T-cell (primary cell): Measurements from ENCODE around the gene MYPOP. TPM values are rescaled to one million over a fixed set of nuclear protein-coding genes. Genes with fewer than 3 reads are reported as not detected.

Experiments used
- ATAC-seq, 4 experiments: fragments of 200-7000 bp in 3 of 4; fragments of 150-1000 bp in 1 of 4; cut with Tn5 transposase; replicated peaks in 1 of 4; 1 replicate in 3 of 4; 2 replicates in 1 of 4; pipeline ENCODE4 v1.10.0; 2021; ENCODE audit warnings: moderate library complexity in 3 of 4, mild to moderate bottlenecking in 2 of 4, moderate number of reproducible peaks in 1 of 4
- CTCF ChIA-PET, 2 donors: fragments of 300-600 bp; sonication (Branson Sonifier 250); formaldehyde crosslinking; loops; one replicate each; lab custom pipeline; 2022; ENCODE audit warnings: antibody characterized with exemption in 2 of 2; lab: Charles Lee
- POLR2A ChIA-PET, 2 donors: fragments of 300-600 bp; sonication (Branson Sonifier 250); formaldehyde crosslinking; loops; one replicate each; lab custom pipeline; 2022; ENCODE audit warnings: antibody characterized with exemption in 2 of 2; lab: Charles Lee
- DNase-seq, 35 experiments: peaks; one replicate each; pipeline versions ENCODE4 v3.0.0 to v3.0.0-alpha.2; 2013 to 2023
- H3K27ac ChIP-seq: one replicate; pipeline ENCODE4 v1.5.1; 2013; ENCODE audit warnings: low read length
- H3K27me3 ChIP-seq, 2 experiments: replicated peaks in 1 of 2; 1 replicate in 1 of 2; 2 replicates in 1 of 2; pipeline versions ENCODE4 v1.6.1 to v1.7.0; 2013; ENCODE audit warnings: low read length in 1 of 2, mixed read lengths in 1 of 2; ENCODE audit not compliant: control insufficient read depth in 2 of 2, insufficient read depth in 2 of 2; ENCODE audit errors: extremely low read depth in 1 of 2
- H3K36me3 ChIP-seq, 2 donors: 1 replicate in 1 of 2; 2 replicates in 1 of 2; pipeline versions ENCODE4 v1.6.1 to v1.7.0; 2013; ENCODE audit warnings: low read length in 1 of 2; ENCODE audit not compliant: control insufficient read depth in 2 of 2, insufficient read depth in 1 of 2; ENCODE audit errors: extremely low read depth in 1 of 2
- H3K4me1 ChIP-seq, 2 experiments: 1 replicate in 1 of 2; 2 replicates in 1 of 2; pipeline versions ENCODE4 v1.6.1 to v1.7.0; 2013; ENCODE audit warnings: low read length in 2 of 2, mixed read lengths in 1 of 2; ENCODE audit not compliant: insufficient read depth in 2 of 2, control insufficient read depth in 1 of 2; ENCODE audit errors: extremely low read depth in 1 of 2
- H3K4me3 ChIP-seq, 2 donors: 1 replicate in 1 of 2; 2 replicates in 1 of 2; pipeline versions ENCODE4 v1.5.1 to v1.7.0; 2013; ENCODE audit warnings: mild to moderate bottlenecking in 2 of 2, low read length in 1 of 2, moderate library complexity in 1 of 2; ENCODE audit not compliant: control insufficient read depth in 1 of 2; ENCODE audit errors: extremely low read depth in 1 of 2
- H3K9me3 ChIP-seq: 2 replicates; pipeline ENCODE4 v1.7.0; 2013
- H3K27ac Mint-ChIP-seq, 2 donors: one replicate each; pipeline ENCODE4 v1.8.0; 2020 to 2021; ENCODE audit warnings: mild to moderate bottlenecking in 2 of 2, mixed read lengths in 2 of 2
- H3K27me3 Mint-ChIP-seq, 2 donors: one replicate each; pipeline ENCODE4 v1.8.0; 2021 to 2022; ENCODE audit warnings: mixed read lengths in 2 of 2
- H3K36me3 Mint-ChIP-seq: one replicate; pipeline ENCODE4 v1.8.0; 2021; ENCODE audit warnings: mixed read lengths
- H3K4me1 Mint-ChIP-seq, 3 donors: one replicate each; pipeline ENCODE4 v1.8.0; 2020 to 2022; ENCODE audit warnings: mixed read lengths in 3 of 3, mild to moderate bottlenecking in 1 of 3
- H3K4me3 Mint-ChIP-seq, 3 donors: one replicate each; pipeline ENCODE4 v1.8.0; 2020 to 2022; ENCODE audit warnings: mild to moderate bottlenecking in 3 of 3, mixed read lengths in 3 of 3, moderate library complexity in 3 of 3
- H3K9me3 Mint-ChIP-seq, 3 donors: one replicate each; pipeline ENCODE4 v1.8.0; 2020 to 2022; ENCODE audit warnings: mixed read lengths in 3 of 3
- WGBS: methylation state at CpG from one replicate; pipeline ENCODE4 v1.1.5; 2013; ENCODE audit warnings: missing lambda C conversion rate; ENCODE audit not compliant: insufficient coverage; 5-methylcytosine and 5-hydroxymethylcytosine counted together
- total RNA-seq, 35 experiments: library from RNA in 6 of 35; stranded (reverse) in 6 of 35; fragments of 120-200 nt in 1 of 35; gene quantifications; one replicate each; pipeline versions ENCODE4 v1.2.1 to v1.2.4 and lab custom pipeline; 2013 to 2026

Gene MYPOP
- total RNA-seq, 5 donors from 2014 or later (not counting 1 experiment from before 2014, with no cell fraction given), result 7.3 to 17.5 (median 16.9) TPM

DNA sequence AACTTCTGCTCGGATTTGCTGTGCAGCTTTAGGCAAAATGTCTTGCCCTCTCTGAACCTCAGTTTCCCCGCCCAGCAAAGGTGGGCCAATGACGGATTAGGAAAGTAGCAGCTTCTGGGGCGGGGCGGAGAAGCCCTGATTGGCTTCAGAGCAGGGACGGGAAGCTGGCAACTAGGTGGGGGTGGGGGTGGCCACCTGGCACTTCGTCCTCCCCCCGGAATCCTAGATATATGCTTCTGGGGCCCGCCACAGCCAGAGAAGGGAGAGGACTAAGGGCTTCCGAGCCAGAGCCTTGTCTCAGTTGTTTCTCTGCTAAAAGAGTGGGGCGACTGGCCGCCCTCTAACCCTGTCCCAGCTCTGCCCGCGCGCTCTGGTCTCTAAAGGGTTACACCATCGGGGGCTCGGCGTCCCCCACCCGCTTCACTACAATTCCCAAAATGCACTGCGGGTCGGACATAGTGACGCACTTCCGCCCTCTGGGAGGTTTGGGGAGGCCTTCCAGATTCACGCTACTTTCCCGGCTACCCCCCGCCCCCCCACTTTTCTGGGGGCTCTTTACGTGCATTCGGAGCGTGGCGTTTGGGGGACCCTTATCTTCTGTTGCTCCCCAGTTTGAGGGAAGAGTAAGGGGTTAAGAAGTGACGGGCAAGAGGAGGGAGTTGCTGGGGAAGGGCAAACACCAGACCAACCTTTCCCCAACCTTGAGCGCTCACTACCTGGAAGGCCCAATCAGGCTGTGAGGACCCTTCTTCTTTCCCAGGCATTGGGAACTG lies 15.8 kb downstream of the MYPOP start:
- 0% methylated on average over 9 of the region's 32 CpGs for WGBS
- peak; percentile 63 to 74 (median 67) for ATAC-seq
- H3K9me3 ChIP-seq, result no peaks in the 10 kb centered on the region
- H3K4me1 Mint-ChIP-seq, result peaks cover 22 to 31% (median 24%) of the 10 kb centered on the region in 3 donors
- DNase-seq, result peak; percentile 75 to 95 (median 87)
- no peaks in the 10 kb centered on the region for H3K27me3 Mint-ChIP-seq
- no peaks in the 10 kb centered on the region for H3K36me3 ChIP-seq
- peak overlapping the region; percentile 98 for H3K27ac Mint-ChIP-seq
- peaks cover 0 to 7% of the 10 kb centered on the region in 2 experiments for H3K27me3 ChIP-seq
- peak overlapping the region; percentile 86 for H3K4me3 ChIP-seq
- peak overlapping the region; percentile 94 to 99 (median 95) for H3K4me3 Mint-ChIP-seq
- POLR2A ChIA-PET, result interaction anchor here in 1 of 2 donors (0.7 to 1.2 kb wide), 3 partner anchors 16 to 419 kb away, joined by 3 to 4 read pairs (median 3); partner anchors contain the start of genes FOSB, MYPOP and SYMPK
- H3K9me3 Mint-ChIP-seq, result no peaks in the 10 kb centered on the region
- no peaks in the 10 kb centered on the region for H3K36me3 Mint-ChIP-seq
- peaks cover 16 to 47% of the 10 kb centered on the region in 2 experiments for H3K4me1 ChIP-seq
- H3K27ac ChIP-seq, result peak overlapping the region; percentile 86
- CTCF ChIA-PET, result interaction anchor here in 1 of 2 donors (0.5 to 2.2 kb wide), 4 partner anchors 16 to 117 kb away, joined by 4 to 9 read pairs (median 8); partner anchors contain the start of genes SIX5 and SYMPK

DNA sequence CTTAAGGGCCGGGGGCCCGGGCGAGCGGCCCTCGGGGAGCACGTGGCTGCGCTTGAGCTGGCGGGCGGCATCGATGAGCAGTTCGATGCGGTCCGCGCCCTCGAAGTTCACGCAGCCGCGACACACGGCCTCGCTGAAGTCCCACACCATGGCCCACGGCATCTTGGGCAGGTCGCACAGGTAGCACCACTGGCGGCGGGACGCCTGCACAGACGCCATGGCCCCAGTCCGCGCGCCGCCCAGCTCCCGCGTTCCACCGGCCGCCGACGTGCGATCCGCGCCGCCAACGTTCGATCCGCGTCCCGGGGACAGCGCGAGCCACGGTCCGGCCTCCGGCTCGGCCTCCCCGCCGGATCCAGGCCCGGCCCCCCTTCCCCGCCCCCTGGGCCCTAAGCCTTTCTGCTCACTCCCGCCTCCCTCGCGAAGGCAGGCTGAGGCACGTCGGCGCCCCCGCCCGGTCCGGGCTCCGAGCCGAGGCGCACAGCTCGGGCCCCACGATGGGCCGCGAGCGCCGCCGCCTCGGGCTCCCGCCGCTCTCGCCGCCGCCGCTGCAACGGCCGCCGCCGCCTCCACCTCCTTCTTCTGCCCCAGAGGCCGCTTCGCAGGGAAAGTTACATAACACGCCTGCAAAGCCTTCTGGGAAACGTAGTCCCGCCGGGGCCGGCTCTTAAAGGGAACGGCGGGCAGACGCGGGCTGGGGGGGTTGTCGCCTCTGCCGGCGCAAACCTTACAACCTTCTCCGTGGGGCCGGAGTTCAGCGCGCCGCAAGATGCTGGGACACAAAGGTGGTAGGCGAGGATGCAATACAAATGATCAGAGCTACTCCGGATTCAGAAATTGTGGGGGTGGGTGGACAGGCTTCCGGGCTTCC lies 16.6 kb downstream of the MYPOP start, which contains the start of gene IRF2BP1:
Gene IRF2BP1, minus strand, starts transcription at position 586 of the 871 bp plus-strand sequence. Its CDS starts 367 bp downstream, at position 219.
- no peaks in the 10 kb centered on the region for H3K9me3 Mint-ChIP-seq
- ChIA-PET CTCF (interaction anchor here in 1 of 2 donors (0.8 to 2.2 kb wide), 3 partner anchors 17 to 117 kb away, joined by 4 to 9 read pairs (median 8); partner anchors contain the start of genes SIX5 and SYMPK), POLR2A (interaction anchor here in 1 of 2 donors (0.7 to 1.2 kb wide), 3 partner anchors 17 to 418 kb away, joined by 3 to 4 read pairs (median 3); partner anchors contain the start of genes FOSB, MYPOP and SYMPK)
- H3K4me3 Mint-ChIP-seq, result peak within 1 kb of the TSS; percentile 94 to 99 (median 95)
- peak within 1 kb of the TSS; percentile 98 for H3K27ac Mint-ChIP-seq
- Histone ChIP-seq H3K36me3 (no peaks in the 10 kb centered on the region), H3K27me3 (peaks cover 0 to 7% of the 10 kb centered on the region in 2 experiments), H3K4me3 (peak within 1 kb of the TSS; percentile 86), H3K9me3 (no peaks in the 10 kb centered on the region), H3K27ac (peak within 1 kb of the TSS; percentile 86), H3K4me1 (peaks cover 16 to 47% of the 10 kb centered on the region in 2 experiments)
- H3K27me3 Mint-ChIP-seq, result no peaks in the 10 kb centered on the region
- H3K36me3 Mint-ChIP-seq, result no peaks in the 10 kb centered on the region
- peaks cover 22 to 33% (median 30%) of the 10 kb centered on the region in 3 donors for H3K4me1 Mint-ChIP-seq
- ATAC-seq (peak; percentile 82 to 87 (median 84)), DNase-seq (peak; percentile 78 to 94 (median 90))
- WGBS, result under 1% methylated on average over 103 of the region's 107 CpGs

DNA sequence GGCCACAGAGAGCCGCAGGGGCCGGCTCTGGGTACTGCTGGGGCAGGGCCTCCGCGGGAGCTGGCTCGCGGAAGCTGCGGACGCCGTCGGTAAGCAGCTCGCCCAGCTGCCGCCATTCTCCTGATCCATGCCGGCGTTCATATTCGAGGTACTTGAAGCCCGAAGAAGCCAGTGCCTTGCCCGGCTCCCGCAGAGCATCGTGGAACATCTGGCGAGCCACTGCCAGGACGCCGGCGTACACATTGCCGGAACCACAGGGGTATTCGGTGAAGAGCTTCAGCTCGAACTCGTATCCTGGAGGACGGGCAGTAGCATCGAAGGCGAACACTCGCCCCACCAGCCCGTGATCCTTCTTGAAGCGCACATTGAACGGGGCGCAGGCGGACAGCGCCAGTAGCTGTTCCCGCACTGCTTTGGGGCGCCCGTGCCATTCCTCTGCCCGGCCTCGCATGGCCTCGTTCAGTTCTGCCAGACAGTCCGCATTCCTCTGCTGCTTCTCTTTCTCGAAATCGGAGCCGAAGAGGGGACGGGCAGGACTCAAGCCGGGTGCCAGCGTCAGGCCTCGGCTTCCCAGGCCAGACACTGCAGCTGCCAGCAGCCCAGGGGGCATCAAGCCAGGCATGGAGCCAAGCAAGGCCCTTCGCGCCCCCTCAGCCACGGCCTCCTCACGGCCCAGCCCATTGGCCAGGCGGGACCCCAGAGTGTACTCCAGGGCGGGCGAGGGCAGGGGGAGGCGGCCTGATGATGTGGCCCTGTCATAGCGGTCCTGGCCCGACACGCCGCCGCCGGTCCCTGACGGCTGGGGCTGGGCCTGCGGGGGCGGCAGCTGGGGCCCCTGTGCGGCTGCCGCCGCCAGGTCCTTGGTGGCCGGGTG lies 17.5 kb downstream of the MYPOP start:
- 74% methylated on average over 72 of the region's 72 CpGs for WGBS
- Histone ChIP-seq H3K36me3 (no peaks in the 10 kb centered on the region), H3K4me3 (peak overlapping the region; percentile 86), H3K27ac (no peak overlapping the region), H3K27me3 (peaks cover 0 to 7% of the 10 kb centered on the region in 2 experiments), H3K4me1 (peaks cover 16 to 47% of the 10 kb centered on the region in 2 experiments), H3K9me3 (no peaks in the 10 kb centered on the region)
- peaks cover 3% of the 10 kb centered on the region in 2 donors for H3K27me3 Mint-ChIP-seq
- H3K4me1 Mint-ChIP-seq, result peaks cover 22 to 33% (median 30%) of the 10 kb centered on the region in 3 donors
- no peaks in the 10 kb centered on the region for H3K36me3 Mint-ChIP-seq
- no peak overlapping the region for H3K27ac Mint-ChIP-seq
- peak in 2 of 35 experiments; percentile 2 to 12 for DNase-seq
- CTCF ChIA-PET, result interaction anchor here (1.3 to 2.2 kb wide), 2 partner anchors 18 to 20 kb away, joined by 4 read pairs; no protein-coding TSS in a partner anchor
- no peak for ATAC-seq
- H3K4me3 Mint-ChIP-seq, result peak overlapping the region; percentile 55 to 99 (median 62)
- POLR2A ChIA-PET, result interaction anchor here in 1 of 2 donors (1.2 kb wide), 1 partner anchor 22 kb away, joined by 4 read pairs; the partner anchor contains the start of gene SYMPK
- no peaks in the 10 kb centered on the region for H3K9me3 Mint-ChIP-seq

DNA sequence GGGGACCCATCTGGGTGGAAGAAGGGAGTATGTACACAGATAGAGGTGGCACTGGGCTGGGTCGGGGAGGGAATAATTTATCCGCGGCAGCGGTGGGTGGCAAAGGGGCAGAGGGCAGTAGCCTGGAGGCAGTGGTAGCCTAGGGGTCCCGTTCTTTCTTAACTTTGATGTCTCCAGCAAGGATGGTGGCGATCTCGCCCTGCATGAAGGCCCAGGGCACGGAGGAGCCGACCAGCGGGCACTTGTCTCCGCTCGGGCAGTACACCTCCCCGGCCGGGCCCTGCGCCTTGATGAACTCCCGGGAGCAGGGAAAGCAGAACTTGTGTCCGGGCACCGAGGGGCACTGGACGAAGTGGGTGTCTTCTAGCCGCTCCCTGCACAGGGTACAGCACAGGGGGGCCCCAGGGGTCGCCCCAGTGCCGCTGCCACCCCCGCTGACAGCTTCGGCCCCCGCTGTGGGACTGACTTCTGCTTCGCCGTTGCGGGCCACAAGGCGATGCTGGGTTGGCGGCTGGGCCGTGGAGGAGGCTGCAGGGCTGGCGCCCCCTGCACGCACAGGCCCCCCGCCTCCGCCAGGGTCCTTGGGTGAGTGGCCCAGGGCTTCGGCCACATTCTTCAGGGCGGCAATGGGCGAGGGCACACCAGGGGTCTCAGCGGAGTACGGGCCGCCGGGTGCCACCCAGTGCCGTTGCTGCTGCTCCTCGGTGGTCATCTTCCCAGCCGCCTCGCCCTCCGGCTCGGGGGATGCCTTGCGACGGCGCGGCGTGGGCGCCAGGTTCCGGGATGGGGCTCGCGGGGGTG lies 18.3 kb downstream of the MYPOP start:
- no peaks in the 10 kb centered on the region for H3K36me3 Mint-ChIP-seq
- no peak overlapping the region for H3K27ac ChIP-seq
- ChIA-PET POLR2A (no interaction called here), CTCF (interaction anchor here (0.6 to 1.3 kb wide), 2 partner anchors 19 to 906 kb away, joined by 3 to 4 read pairs; no protein-coding TSS in a partner anchor)
- peaks cover 3% of the 10 kb centered on the region in 2 donors for H3K27me3 Mint-ChIP-seq
- H3K27ac Mint-ChIP-seq, result peak overlapping the region; percentile 27 to 48
- no peaks in the 10 kb centered on the region for H3K9me3 Mint-ChIP-seq
- peaks cover 16 to 47% of the 10 kb centered on the region in 2 experiments for H3K4me1 ChIP-seq
- H3K4me3 Mint-ChIP-seq, result peak overlapping the region in 2 of 3 donors; percentile 71
- H3K27me3 ChIP-seq, result peaks cover 0 to 12% of the 10 kb centered on the region in 2 experiments
- H3K9me3 ChIP-seq, result no peaks in the 10 kb centered on the region
- DNase-seq (no peak), ATAC-seq (no peak)
- peak overlapping the region in 1 of 2 donors; percentile 23 for H3K4me3 ChIP-seq
- no peaks in the 10 kb centered on the region for H3K36me3 ChIP-seq
- WGBS, result 95% methylated on average over 57 of the region's 57 CpGs
- H3K4me1 Mint-ChIP-seq, result peaks cover 22 to 33% (median 30%) of the 10 kb centered on the region in 3 donors

- H3K27ac ChIP-seq, result no peak overlapping the region
- no peaks in the 10 kb centered on the region for H3K36me3 ChIP-seq
- ChIA-PET CTCF (interaction anchor here in 1 of 2 donors (0.6 kb wide), 1 partner anchor 905 kb away, joined by 3 read pairs; no protein-coding TSS in a partner anchor), POLR2A (no interaction called here)
- no peaks in the 10 kb centered on the region for H3K36me3 Mint-ChIP-seq
- H3K4me1 Mint-ChIP-seq, result peaks cover 22 to 34% (median 30%) of the 10 kb centered on the region in 3 donors
- H3K9me3 ChIP-seq, result no peaks in the 10 kb centered on the region
- H3K4me3 Mint-ChIP-seq, result peak overlapping the region; percentile 71 to 78 (median 71)
- ATAC-seq (no peak), DNase-seq (no peak)
- H3K9me3 Mint-ChIP-seq, result no peaks in the 10 kb centered on the region
- H3K27me3 ChIP-seq, result peaks cover 0 to 16% of the 10 kb centered on the region in 2 experiments
- H3K4me3 ChIP-seq, result peak overlapping the region in 1 of 2 donors; percentile 23
- no CpG with 5 or more reads among the region's 5 CpGs for WGBS
- H3K27ac Mint-ChIP-seq, result peak overlapping the region; percentile 48 to 53
- H3K27me3 Mint-ChIP-seq, result peaks cover 4 to 5% of the 10 kb centered on the region in 2 donors
- peaks cover 16 to 47% of the 10 kb centered on the region in 2 experiments for H3K4me1 ChIP-seq
These were observed 18.9 kb downstream of the MYPOP start for GRCh38 chr19:45883586-45883880.
